Upper lobe of left lung (tissue), 4 donors: ENCODE results near the gene RPL32.

ENCODE experiments used
- CTCF ChIP-seq, 6 experiments: fragments of 450-650 bp in 4 of 6; fragments of 200-600 bp in 2 of 6; sonication (generic) in 2 of 6; IDR thresholded peaks; one replicate each; pipeline ENCODE4 v1.5.1; 2016 to 2019; ENCODE audit warnings: antibody characterized with exemption in 6 of 6
- POLR2A ChIP-seq, 4 donors: fragments of 450-650 bp; IDR thresholded peaks; one replicate each; pipeline ENCODE4 v1.5.1; 2016 to 2017; ENCODE audit warnings: antibody characterized with exemption in 4 of 4, mild to moderate bottlenecking in 2 of 4

GRCh38 chr3:12866836-12867235, 25.5 kb upstream of the RPL32 start:
- no peak for TF ChIP-seq CTCF (IDR thresholded peaks at IDR 0.05)
- no peak for TF ChIP-seq POLR2A (IDR thresholded peaks at IDR 0.05)
